ENCODE measurements around the gene SLTM.
A peak's percentile ranks its signal among the peaks of the same experiment; 100 is the strongest.
"Not testable (repeated sequence)": the region's sequence is repeated elsewhere in the genome, so short reads cannot be mapped to it uniquely, and the experiment has no call there.

Gene SLTM

GRCh38 chr15:58840048-58840447, 93.4 kb downstream of the SLTM start:
- no peak overlapping the region for H3K4me3 ChIP-seq (ENCODE audit: low read length)
- no peak overlapping the region for H3K9ac ChIP-seq (ENCODE audit: low read length)
- H3K9me3 ChIP-seq (ENCODE audit: insufficient read depth, low read length): no peaks in the 10 kb centered on the region
- no peak overlapping the region for H2AFZ ChIP-seq (ENCODE audit: low read depth, low read length)
- no peaks in the 10 kb centered on the region for H3K36me3 ChIP-seq (replicated peaks; ENCODE audit: low read depth, low read length)
- no peaks in the 10 kb centered on the region for H3K27me3 ChIP-seq (ENCODE audit: low read depth, low read length)
- peaks cover 15% of the 10 kb centered on the region for H3K4me1 ChIP-seq (ENCODE audit: low read length)
- TF ChIP-seq CTCF (IDR thresholded peaks at IDR 0.05; ENCODE audit: low read depth, low read length) (no peak), EZH2phosphoT487 (IDR thresholded peaks at IDR 0.05; ENCODE audit: low read depth) (no peak)
- H3K27ac ChIP-seq (ENCODE audit: low read length): no peak overlapping the region
- H3K4me2 ChIP-seq (ENCODE audit: low read length): no peak overlapping the region
- H3K79me2 ChIP-seq (ENCODE audit: low read length): no peaks in the 10 kb centered on the region
- H4K20me1 ChIP-seq (ENCODE audit: insufficient read depth, low read length): no peaks in the 10 kb centered on the region

GRCh38 chr15:58839485-58839884, 94.0 kb downstream of the SLTM start:
- Histone ChIP-seq H3K27ac (ENCODE audit: low read length) (no peak overlapping the region), H3K36me3 (replicated peaks; ENCODE audit: low read depth, low read length) (no peaks in the 10 kb centered on the region), H3K9me3 (ENCODE audit: insufficient read depth, low read length) (no peaks in the 10 kb centered on the region), H3K9ac (ENCODE audit: low read length) (no peak overlapping the region), H2AFZ (ENCODE audit: low read depth, low read length) (no peak overlapping the region), H3K79me2 (ENCODE audit: low read length) (no peaks in the 10 kb centered on the region), H3K4me1 (ENCODE audit: low read length) (peaks cover 15% of the 10 kb centered on the region), H3K4me3 (ENCODE audit: low read length) (no peak overlapping the region), H3K27me3 (ENCODE audit: low read depth, low read length) (no peaks in the 10 kb centered on the region), H3K4me2 (ENCODE audit: low read length) (no peak overlapping the region), H4K20me1 (ENCODE audit: insufficient read depth, low read length) (no peaks in the 10 kb centered on the region)
- no peak for TF ChIP-seq EZH2phosphoT487 (IDR thresholded peaks at IDR 0.05; ENCODE audit: low read depth)
- TF ChIP-seq CTCF (IDR thresholded peaks at IDR 0.05; ENCODE audit: low read depth, low read length): peak; percentile 55

- not testable (repeated sequence) for H3K4me2 ChIP-seq (ENCODE audit: low read length); H3K27ac ChIP-seq (ENCODE audit: low read length); H3K79me2 ChIP-seq (ENCODE audit: low read length); H3K36me3 ChIP-seq (replicated peaks; ENCODE audit: low read depth, low read length); H4K20me1 ChIP-seq (ENCODE audit: insufficient read depth, low read length); H3K9me3 ChIP-seq (ENCODE audit: insufficient read depth, low read length); H3K9ac ChIP-seq (ENCODE audit: low read length); H3K4me1 ChIP-seq (ENCODE audit: low read length); H3K4me3 ChIP-seq (ENCODE audit: low read length); H2AFZ ChIP-seq (ENCODE audit: low read depth, low read length); H3K27me3 ChIP-seq (ENCODE audit: low read depth, low read length)
Measured at GRCh38 chr15:58833681-58834426, 99.6 kb downstream of the SLTM start.

- H3K4me1 ChIP-seq (ENCODE audit: low read length): peaks cover 2% of the 10 kb centered on the region; the same call in 1 of the 2 replicates
- H3K4me2 ChIP-seq (ENCODE audit: low read length): no peak overlapping the region
- no peaks in the 10 kb centered on the region for H3K79me2 ChIP-seq (ENCODE audit: low read length)
- no peak overlapping the region for H3K9ac ChIP-seq (ENCODE audit: low read length)
- no peak overlapping the region for H2AFZ ChIP-seq (ENCODE audit: low read depth, low read length)
- H4K20me1 ChIP-seq (ENCODE audit: insufficient read depth, low read length): no peaks in the 10 kb centered on the region
- H3K9me3 ChIP-seq (ENCODE audit: insufficient read depth, low read length): no peaks in the 10 kb centered on the region
- H3K36me3 ChIP-seq (replicated peaks; ENCODE audit: low read depth, low read length): no peaks in the 10 kb centered on the region
- no peak overlapping the region for H3K27ac ChIP-seq (ENCODE audit: low read length)
- TF ChIP-seq CTCF (IDR thresholded peaks at IDR 0.05; ENCODE audit: low read depth, low read length): no peak
- no peak for TF ChIP-seq EZH2phosphoT487 (IDR thresholded peaks at IDR 0.05; ENCODE audit: low read depth)
- H3K4me3 ChIP-seq (ENCODE audit: low read length): no peak overlapping the region
- H3K27me3 ChIP-seq (ENCODE audit: low read depth, low read length): no peaks in the 10 kb centered on the region
Measured at GRCh38 chr15:58830556-58830955, 102.9 kb downstream of the SLTM start.
